ACC112 (cell line): ENCODE results near the gene RSPH10B2.
"Not testable (repeated sequence)": the region's sequence is repeated elsewhere in the genome, so short reads cannot be mapped to it uniquely, and the experiment has no call there.

ENCODE experiments used
- H2AFZ ChIP-seq: fragments of 200-600 bp; sonication (generic); one replicate; pipeline ENCODE4 v1.6.0; 2017; ENCODE audit warnings: antibody characterized with exemption, low read length; ENCODE audit not compliant: unreplicated experiment
- H3K27ac ChIP-seq: fragments of 200-600 bp; sonication (generic); 2 replicates; pipeline ENCODE4 v1.5.1; 2014; ENCODE audit warnings: low read depth, mild to moderate bottlenecking, antibody characterized with exemption, low read length, moderate library complexity
- H3K27me3 ChIP-seq: fragments of 200-600 bp; sonication (generic); 2 replicates; pipeline ENCODE4 v1.6.1; 2014; ENCODE audit warnings: mild to moderate bottlenecking, antibody characterized with exemption, low read length, moderate library complexity, mixed read lengths; ENCODE audit not compliant: insufficient read depth
- H3K36me3 ChIP-seq: fragments of 200-600 bp; sonication (generic); 2 replicates; pipeline ENCODE4 v1.6.1; 2016; ENCODE audit warnings: mild to moderate bottlenecking, antibody characterized with exemption, low read length, moderate library complexity, mixed read lengths; ENCODE audit not compliant: insufficient read depth
- H3K4me1 ChIP-seq: fragments of 200-600 bp; sonication (generic); one replicate; pipeline ENCODE4 v1.6.1; 2016; ENCODE audit warnings: low read length, mixed read lengths; ENCODE audit not compliant: insufficient read depth, unreplicated experiment, control insufficient read depth
- H3K4me3 ChIP-seq: fragments of 200-600 bp; sonication (generic); 2 replicates; pipeline ENCODE4 v1.5.1; 2014; ENCODE audit warnings: mild to moderate bottlenecking, low read depth, low read length
- H3K79me2 ChIP-seq: fragments of 200-600 bp; sonication (generic); one replicate; pipeline ENCODE4 v1.6.0; 2016; ENCODE audit warnings: low read length; ENCODE audit not compliant: control insufficient read depth, unreplicated experiment, insufficient read depth

RSPH10B2 gene

DNA sequence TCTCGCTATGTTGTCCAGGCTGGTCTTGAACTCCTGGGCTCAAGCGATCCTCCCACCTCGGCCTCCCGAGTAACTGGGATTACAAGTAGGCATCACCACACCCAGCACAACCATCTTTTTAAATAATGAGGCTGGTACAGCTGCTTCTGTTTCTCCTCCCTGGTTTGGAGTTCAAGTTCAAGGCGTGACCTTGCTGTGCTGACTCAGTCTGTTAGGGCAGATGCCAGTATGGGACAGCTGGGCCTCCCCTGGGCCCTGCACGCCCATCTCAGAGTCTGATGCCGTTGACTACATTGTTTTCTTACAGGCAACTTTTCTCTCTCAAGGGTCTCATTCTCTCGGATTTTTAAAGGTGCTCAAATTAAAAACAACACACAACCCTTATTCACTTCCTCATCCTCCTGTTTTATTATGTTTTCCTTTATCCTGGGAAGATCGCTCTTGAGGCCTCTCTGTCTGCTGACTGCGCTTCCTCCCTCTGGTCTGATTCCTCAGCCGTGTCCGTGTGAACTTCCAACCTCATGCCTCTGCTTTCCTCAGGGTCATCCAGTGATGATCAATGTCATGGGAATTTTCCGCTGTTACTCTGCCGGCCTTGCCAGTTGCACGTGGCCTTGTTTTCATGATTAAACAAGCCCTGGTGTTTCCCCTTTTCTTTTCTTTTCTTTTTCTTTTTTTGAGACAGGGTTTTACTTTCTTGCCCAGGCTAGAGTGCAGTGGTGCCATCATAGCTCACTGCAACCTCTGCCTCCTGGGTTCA lies 38.4 kb downstream of the RSPH10B2 start:
- not testable (repeated sequence) for H3K4me3 ChIP-seq, H3K4me1 ChIP-seq, H3K27me3 ChIP-seq

DNA sequence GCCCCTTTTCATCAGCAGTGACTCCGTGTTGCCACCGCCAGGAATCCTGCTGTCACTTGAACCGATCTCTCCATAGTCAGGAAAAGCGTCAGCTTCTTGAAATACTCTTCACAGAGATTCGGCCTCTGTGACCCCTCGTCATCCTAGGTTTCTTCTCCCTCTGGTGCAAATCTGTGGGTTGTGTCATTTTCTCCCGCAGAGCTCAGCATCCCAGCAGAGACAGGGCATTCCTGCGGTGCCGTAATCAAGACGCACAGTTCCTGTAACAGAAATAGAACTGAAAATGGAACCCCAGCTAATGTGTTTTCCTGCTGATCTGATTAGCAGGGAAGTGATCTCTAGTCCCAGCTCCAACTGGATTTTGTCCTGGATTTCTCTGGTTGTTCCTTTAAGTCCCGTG lies 40.4 kb downstream of the RSPH10B2 start:
- H2AFZ ChIP-seq, H3K27me3 ChIP-seq, H3K79me2 ChIP-seq, H3K4me1 ChIP-seq, H3K36me3 ChIP-seq, H3K4me3 ChIP-seq, H3K27ac ChIP-seq: not testable (repeated sequence)

More for the DNA sequence above, 38.4 kb downstream of the RSPH10B2 start:
- not testable (repeated sequence) for H3K36me3 ChIP-seq, H3K79me2 ChIP-seq, H2AFZ ChIP-seq
- peak overlapping the region; percentile 50 for H3K27ac ChIP-seq

DNA sequence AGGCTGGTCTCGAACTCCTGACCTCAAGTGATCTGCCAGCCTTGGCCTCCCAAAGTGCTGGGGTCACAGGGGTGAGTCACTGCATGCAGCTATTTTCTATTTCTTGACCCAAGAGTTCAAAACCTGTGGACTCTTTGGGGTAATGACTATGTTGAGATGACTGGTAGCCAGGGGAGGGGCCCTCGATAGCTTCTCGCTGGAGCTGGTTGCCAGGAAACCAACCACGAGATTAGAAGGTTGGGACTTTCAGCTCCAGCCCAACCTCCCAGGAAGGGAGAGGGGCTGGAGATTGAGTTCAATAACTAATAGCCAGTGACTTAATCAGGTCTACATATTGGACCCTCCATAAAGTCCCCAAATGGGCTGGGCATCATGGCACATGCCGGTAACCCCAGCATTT lies 43.3 kb downstream of the RSPH10B2 start:
- not testable (repeated sequence) for H2AFZ ChIP-seq, H3K27ac ChIP-seq, H3K4me1 ChIP-seq, H3K79me2 ChIP-seq, H3K36me3 ChIP-seq, H3K27me3 ChIP-seq, H3K4me3 ChIP-seq

DNA sequence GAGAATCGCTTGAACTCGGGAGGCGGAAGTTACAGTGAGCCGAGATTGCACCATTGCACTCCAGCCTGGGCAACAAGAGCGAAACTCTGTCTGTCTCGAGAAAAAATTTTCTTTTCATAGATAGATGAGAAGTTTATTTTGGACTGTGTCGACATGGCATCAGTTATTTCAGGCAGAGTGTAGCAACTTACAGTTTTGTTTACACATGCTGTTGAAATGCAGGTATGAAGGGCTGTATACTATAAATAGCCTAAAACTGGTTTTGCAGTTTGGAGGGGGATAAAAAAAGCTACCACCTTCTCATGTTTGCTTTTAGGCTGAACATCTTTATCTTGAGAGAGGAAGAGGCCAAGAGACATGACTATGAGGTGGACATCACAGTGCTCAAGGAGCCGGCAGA lies 44.1 kb downstream of the RSPH10B2 start:
- not testable (repeated sequence) for H3K36me3 ChIP-seq, H3K27ac ChIP-seq, H2AFZ ChIP-seq, H3K79me2 ChIP-seq, H3K4me3 ChIP-seq, H3K4me1 ChIP-seq, H3K27me3 ChIP-seq

DNA sequence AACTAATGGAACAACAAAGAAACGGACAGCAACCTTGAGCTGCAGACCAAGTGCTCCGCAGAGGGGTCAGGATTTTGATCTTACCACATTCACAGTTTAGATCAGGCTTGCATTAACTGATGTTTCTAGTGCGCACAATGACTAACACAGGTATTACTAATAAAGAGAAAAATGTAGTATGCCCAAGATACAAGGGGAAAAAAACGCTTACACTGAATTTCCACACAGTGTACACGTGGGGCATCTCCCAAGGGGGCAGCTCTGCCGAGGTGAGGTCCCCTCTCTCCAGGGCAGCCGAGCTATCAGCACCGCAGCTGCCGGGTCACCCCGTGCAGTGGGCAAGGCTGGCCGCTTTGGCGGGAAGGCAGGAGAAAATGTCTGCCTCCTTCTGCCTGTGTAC lies 46.0 kb downstream of the RSPH10B2 start:
- not testable (repeated sequence) for H3K4me3 ChIP-seq, H3K79me2 ChIP-seq, H3K4me1 ChIP-seq, H3K27ac ChIP-seq, H3K27me3 ChIP-seq, H2AFZ ChIP-seq, H3K36me3 ChIP-seq

- H2AFZ ChIP-seq, H3K27me3 ChIP-seq, H3K4me3 ChIP-seq: not testable (repeated sequence)
Measured at GRCh38 chr7:6800331-6800730, 46.4 kb downstream of the RSPH10B2 start.

DNA sequence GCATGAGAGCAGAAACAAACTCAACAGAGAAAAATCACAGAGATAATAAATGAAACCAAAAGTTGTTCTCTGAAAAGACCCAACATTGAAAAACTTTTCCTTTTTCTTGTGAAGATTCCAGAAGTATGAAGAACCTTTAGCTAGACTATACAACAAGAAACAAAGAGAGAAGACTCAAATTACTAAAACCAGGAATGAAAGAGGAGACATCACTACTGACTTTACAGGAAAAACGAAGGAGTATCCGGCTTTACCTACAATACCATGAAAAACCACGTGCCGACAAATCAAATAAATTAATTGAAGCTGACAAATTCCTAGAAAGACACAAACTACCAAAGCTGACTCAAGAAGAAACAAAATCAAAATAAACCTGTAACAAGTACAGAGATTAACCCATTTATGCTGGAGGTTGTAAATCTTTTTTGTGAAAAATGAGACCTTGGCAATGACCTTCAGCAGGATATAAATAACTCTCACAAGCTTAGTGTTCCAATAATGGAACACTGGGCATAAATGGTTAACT lies 53.6 kb downstream of the RSPH10B2 start:
- not testable (repeated sequence) for H3K4me3 ChIP-seq, H3K27me3 ChIP-seq, H3K27ac ChIP-seq, H3K79me2 ChIP-seq, H2AFZ ChIP-seq, H3K36me3 ChIP-seq, H3K4me1 ChIP-seq

More at GRCh38 chr7:6800331-6800730, 46.4 kb downstream of the RSPH10B2 start:
- H3K4me1 ChIP-seq, H3K36me3 ChIP-seq, H3K27ac ChIP-seq, H3K79me2 ChIP-seq: not testable (repeated sequence)

DNA sequence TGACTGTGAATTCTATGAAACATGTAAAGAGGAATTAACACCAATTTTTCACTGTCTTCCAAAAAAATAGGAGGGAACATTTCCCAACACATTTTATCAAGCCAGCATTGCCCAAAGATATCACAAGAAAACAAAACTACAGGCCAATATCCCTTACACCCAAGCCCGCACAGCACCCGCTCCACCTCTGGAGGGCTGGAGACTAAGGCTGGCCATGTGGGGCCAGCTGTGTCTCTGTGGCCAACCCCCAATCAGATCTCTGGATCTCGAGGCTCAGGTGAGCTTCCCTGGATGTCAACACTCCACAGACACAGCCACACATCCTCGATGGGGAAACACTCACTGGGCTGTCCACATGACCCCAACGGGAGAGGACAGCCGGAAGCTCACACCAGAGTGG lies 54.1 kb downstream of the RSPH10B2 start:
- not testable (repeated sequence) for H3K79me2 ChIP-seq, H3K4me1 ChIP-seq, H2AFZ ChIP-seq, H3K4me3 ChIP-seq, H3K36me3 ChIP-seq, H3K27ac ChIP-seq, H3K27me3 ChIP-seq

DNA sequence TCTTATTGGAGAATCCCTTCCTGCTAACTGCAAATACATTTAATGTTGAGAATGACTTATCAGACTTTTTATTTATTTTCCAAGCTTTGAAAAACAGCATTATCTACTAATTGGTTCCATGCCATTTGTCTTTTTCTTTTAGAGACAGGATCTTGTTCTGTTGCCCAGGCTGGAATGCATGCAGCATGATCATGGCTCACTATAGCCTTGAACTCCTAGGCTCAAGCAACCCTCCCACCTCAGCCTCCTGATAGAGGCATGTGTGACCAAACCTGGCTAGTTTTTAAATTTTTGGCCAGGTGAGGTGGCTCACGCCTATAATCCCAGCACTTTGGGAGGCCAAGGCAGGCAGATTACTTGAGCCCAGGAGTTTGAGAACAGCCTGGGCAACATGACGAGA lies 59.1 kb downstream of the RSPH10B2 start:
- not testable (repeated sequence) for H3K27me3 ChIP-seq, H3K27ac ChIP-seq, H3K36me3 ChIP-seq, H2AFZ ChIP-seq, H3K4me1 ChIP-seq, H3K4me3 ChIP-seq, H3K79me2 ChIP-seq

- not testable (repeated sequence) for H3K27ac ChIP-seq, H3K4me3 ChIP-seq, H2AFZ ChIP-seq, H3K27me3 ChIP-seq, H3K36me3 ChIP-seq, H3K79me2 ChIP-seq, H3K4me1 ChIP-seq
Measured at GRCh38 chr7:6815470-6815869, 61.6 kb downstream of the RSPH10B2 start.

- not testable (repeated sequence) for H2AFZ ChIP-seq, H3K79me2 ChIP-seq, H3K27me3 ChIP-seq, H3K4me3 ChIP-seq, H3K27ac ChIP-seq, H3K4me1 ChIP-seq, H3K36me3 ChIP-seq
Measured at GRCh38 chr7:6821622-6822021, 67.7 kb downstream of the RSPH10B2 start.
